Ishikawa (cell line): ENCODE results near the gene ABCA1.

Experiments
- CEBPB ChIP-seq: IDR thresholded peaks from 2 replicates; pipeline ENCODE4 v1.6.1; 2012
- CREB1 ChIP-seq: IDR thresholded peaks from 2 replicates; pipeline ENCODE4 v1.6.1; 2012; ENCODE audit warnings: low read depth
- EP300 ChIP-seq: IDR thresholded peaks from 2 replicates; pipeline ENCODE4 v1.6.1; 2012; ENCODE audit warnings: borderline replicate concordance
- RAD21 ChIP-seq: IDR thresholded peaks from 2 replicates; pipeline ENCODE4 v1.6.1; 2012; ENCODE audit warnings: low read depth
- TAF1 ChIP-seq: IDR thresholded peaks from 2 replicates; pipeline ENCODE4 v1.6.1; 2012; ENCODE audit warnings: low read depth, mild to moderate bottlenecking
- TCF12 ChIP-seq: IDR thresholded peaks from 2 replicates; pipeline ENCODE4 v1.6.1; 2012; ENCODE audit warnings: low read depth
- TEAD4 ChIP-seq: IDR thresholded peaks from 2 replicates; pipeline ENCODE4 v1.6.1; 2012
- YY1 ChIP-seq: IDR thresholded peaks from 2 replicates; pipeline ENCODE4 v1.6.1; 2012; ENCODE audit warnings: low read depth
- ZBTB7A ChIP-seq: IDR thresholded peaks from 2 replicates; pipeline ENCODE4 v1.6.1; 2012; ENCODE audit warnings: low read depth
- TF ChIP-seq, protein P1 (sequence below): IDR thresholded peaks from 2 replicates; pipeline ENCODE4 v1.6.1; 2012; ENCODE audit warnings: low read depth, mild to moderate bottlenecking
- TF ChIP-seq, protein P2 (sequence below): IDR thresholded peaks from 2 replicates; pipeline ENCODE4 v1.6.1; 2012
- TF ChIP-seq, protein P3 (sequence below): IDR thresholded peaks from 2 replicates; pipeline ENCODE4 v1.6.1; 2012

DNA sequence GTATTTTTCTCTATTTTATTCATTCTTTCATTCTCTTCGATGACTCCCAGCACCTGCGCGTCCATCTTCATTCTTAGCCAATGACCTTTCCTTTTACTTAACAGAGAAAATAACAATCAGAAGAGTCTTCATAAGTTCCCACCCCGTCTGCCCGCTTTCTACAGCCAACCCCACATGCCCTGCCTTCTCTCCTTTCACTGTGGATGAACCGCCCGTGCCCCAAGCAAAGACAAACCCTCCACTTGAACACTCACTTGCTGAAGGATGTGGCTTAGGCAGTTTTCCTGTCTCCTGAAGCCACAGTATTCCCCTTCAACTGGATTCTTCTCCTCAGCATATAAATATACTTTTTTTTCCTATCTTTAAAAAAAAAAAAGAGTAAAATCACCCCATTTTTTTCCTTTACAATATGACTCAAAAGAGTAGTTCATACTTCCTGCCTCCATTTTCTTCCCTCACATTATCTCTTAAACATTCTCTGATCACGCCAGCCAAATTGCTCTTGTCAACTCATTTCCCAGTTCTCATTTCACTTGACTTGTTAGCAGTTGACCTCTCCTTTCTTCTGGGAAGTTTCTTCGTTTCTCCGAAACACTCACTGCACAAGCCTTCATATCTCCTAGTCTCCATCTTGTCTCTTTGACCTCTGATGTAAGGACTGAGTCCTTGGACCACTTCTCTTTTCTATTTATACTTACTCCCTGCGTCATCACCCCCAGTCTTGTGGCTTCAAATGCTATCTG lies 153.0 kb downstream of the ABCA1 start:
- no peak for TF ChIP-seq YY1
- TF ChIP-seq, protein P1, sequence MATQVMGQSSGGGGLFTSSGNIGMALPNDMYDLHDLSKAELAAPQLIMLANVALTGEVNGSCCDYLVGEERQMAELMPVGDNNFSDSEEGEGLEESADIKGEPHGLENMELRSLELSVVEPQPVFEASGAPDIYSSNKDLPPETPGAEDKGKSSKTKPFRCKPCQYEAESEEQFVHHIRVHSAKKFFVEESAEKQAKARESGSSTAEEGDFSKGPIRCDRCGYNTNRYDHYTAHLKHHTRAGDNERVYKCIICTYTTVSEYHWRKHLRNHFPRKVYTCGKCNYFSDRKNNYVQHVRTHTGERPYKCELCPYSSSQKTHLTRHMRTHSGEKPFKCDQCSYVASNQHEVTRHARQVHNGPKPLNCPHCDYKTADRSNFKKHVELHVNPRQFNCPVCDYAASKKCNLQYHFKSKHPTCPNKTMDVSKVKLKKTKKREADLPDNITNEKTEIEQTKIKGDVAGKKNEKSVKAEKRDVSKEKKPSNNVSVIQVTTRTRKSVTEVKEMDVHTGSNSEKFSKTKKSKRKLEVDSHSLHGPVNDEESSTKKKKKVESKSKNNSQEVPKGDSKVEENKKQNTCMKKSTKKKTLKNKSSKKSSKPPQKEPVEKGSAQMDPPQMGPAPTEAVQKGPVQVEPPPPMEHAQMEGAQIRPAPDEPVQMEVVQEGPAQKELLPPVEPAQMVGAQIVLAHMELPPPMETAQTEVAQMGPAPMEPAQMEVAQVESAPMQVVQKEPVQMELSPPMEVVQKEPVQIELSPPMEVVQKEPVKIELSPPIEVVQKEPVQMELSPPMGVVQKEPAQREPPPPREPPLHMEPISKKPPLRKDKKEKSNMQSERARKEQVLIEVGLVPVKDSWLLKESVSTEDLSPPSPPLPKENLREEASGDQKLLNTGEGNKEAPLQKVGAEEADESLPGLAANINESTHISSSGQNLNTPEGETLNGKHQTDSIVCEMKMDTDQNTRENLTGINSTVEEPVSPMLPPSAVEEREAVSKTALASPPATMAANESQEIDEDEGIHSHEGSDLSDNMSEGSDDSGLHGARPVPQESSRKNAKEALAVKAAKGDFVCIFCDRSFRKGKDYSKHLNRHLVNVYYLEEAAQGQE: no peak
- TF ChIP-seq EP300: no peak
- TF ChIP-seq TCF12: no peak
- TF ChIP-seq CREB1: no peak
- TF ChIP-seq, protein P2, sequence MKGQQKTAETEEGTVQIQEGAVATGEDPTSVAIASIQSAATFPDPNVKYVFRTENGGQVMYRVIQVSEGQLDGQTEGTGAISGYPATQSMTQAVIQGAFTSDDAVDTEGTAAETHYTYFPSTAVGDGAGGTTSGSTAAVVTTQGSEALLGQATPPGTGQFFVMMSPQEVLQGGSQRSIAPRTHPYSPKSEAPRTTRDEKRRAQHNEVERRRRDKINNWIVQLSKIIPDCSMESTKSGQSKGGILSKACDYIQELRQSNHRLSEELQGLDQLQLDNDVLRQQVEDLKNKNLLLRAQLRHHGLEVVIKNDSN: no peak
- TF ChIP-seq CEBPB: no peak
- TF ChIP-seq, protein P3, sequence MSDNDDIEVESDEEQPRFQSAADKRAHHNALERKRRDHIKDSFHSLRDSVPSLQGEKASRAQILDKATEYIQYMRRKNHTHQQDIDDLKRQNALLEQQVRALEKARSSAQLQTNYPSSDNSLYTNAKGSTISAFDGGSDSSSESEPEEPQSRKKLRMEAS: no peak
- no peak for TF ChIP-seq RAD21
- no peak for TF ChIP-seq TEAD4
- no peak for TF ChIP-seq TAF1
- no peak for TF ChIP-seq ZBTB7A
